HG03558 (cell line): ENCODE measurements around the gene CATSPER4.
A peak's percentile ranks its signal among the peaks of the same experiment; 100 is the strongest.

Experiments used
- ATAC-seq: cut with Tn5 transposase; IDR thresholded peaks from one replicate; pipeline ENCODE4 v1.9.1; 2021; ENCODE audit warnings: moderate number of reproducible peaks; ENCODE audit not compliant: unreplicated experiment; ENCODE audit errors: extremely low read depth

Gene CATSPER4

DNA sequence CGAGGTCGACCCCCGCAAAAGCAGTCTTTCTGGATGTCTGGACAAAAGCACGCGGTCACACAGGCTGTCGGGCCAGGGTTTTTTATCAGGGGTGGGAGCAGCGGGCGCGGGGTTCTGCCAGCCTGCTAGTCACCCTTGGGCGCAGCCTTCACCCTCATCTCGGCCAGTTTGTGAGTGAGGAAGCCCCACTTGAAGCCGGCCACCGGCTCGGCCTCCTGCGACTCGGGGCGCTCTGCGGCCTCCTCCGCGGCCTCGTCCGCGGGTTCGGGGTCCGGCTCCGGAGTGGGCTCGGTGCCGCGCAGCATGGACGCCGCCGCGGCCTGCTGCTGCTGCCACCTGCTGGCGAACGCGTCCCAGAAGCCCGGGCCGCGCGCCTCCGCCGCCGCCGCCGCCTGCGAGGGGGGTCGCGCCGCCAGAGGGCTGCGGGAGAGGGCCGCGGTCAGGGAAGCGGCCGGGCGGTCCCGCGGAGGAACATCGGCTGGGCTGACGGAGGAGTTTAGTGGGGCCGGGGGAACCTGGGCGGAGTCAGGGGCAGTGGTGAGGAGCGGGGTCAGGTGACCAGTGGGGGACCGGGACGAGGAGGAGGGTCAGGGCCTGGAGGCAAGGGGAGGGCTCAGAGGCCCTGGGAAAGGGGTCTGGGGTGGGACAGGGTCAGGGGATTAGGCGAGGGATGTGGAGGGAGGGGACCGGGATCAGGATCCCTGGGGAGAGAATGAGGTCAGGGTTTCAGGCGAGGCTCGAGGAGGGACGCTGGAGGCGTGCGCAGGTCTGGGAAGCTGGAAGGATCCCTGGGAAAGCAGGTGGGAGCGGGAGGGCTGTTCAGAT lies 26.2 kb upstream of the CATSPER4 start:
- no peak for ATAC-seq

- ATAC-seq = no peak
Measured at GRCh38 chr1:26164861-26165842, 25.2 kb upstream of the CATSPER4 start.

DNA sequence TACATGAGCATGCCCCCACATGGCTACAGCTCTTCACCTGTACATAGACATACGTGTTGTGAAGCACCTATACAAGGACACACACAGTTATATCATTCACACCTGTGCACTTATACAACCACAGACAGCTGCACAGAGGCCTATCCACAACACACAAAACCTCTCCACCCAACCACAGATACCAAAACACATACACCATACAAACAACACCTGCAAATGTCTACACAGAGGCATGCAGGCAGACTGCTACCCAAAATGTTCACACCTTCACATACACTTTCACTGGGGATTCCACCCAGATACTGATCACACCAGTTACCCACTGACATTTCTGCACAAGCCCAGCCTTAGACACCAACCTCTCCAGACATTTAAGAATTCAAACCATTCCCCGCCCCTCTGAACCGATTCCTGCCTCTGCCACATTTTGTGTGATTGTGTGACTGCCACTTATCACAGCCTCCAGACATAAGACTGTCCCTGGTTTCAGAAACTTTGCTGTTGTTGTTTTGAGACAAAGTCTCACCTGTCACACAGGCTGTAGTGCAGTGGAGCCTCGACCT lies 23.6 kb upstream of the CATSPER4 start:
- ATAC-seq = no peak

GRCh38 chr1:26168410-26169197 lies 21.8 kb upstream of the CATSPER4 start, which contains the start of gene C1orf232:
C1orf232 (minus strand) TSS chr1:26168963; CDS start chr1:26168499, 464 bp downstream.
- no peak for ATAC-seq

DNA sequence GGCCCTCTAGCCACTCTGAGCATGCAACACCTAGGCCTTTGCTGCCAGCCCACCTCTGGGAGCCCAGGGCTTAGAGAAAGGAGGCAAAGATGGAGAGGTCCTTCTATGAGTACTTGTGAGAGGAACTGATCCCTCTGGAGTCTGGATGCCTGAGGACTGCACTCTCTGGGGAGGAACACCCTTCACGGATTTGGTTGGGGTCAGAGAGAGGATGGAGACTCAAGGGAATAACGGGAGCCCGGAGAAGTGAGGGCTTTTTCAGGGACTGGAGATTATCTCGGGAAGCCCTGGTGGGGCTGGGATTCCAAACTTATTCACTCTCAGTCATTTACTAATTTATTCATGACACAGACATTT lies 21.2 kb upstream of the CATSPER4 start:
- ATAC-seq = no peak

- peak; percentile 68 for ATAC-seq
Measured at GRCh38 chr1:26169669-26170471, 20.5 kb upstream of the CATSPER4 start, which contains the start of gene ZNF593. ZNF593 (plus strand) TSS chr1:26169908; CDS start chr1:26169984, 76 bp downstream.

GRCh38 chr1:26170472-26170821 lies 20.0 kb upstream of the CATSPER4 start:
- no peak for ATAC-seq

DNA sequence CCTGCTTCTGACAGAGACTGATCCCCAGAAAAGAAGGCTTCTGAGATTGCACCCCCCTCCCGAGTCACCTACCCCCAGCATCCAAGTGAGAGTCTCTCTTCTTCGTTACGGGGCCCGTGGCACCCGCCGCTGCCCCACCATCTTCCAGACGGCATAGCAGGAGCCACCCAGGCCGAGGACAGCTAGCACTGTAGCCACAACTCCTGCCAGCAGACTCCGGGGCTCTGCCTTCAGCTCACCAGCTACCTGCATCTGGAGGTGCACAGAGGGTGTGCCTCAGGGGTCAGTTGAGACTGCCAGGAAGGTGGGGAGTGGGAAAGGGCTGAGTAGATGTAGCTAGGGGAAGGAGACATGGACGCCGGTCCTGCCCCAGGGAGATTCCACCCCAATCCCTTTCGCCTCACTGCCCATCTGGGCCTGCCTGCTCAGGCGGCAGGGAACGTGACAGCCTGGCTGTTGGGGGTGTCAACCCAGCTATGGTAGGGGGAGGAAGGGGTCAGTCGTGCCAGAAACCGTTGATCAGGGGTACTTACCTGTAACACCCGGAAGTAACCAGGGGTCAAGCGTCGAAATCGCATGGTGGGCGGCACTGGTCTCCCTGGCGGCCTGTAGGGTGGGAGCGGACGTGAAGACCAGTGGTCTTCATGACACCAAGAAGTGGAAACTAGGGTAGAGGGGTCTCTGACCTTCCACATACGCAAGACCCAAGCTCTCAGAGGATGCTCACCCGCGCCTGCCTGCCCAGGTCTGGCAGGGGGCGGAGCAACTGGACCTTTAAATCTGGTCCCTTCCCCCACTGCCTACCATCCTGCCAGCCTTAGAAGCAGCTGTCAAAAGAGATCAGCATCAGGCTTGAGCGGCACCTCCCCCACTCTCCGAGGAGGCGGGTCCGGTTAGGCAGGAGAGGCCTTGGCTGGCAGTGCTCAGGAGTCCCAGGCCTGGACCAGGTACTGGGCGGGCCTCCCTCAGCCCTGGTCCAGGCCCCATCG lies 19.0 kb upstream of the CATSPER4 start, which contains the start of gene ZNF593OS:
Gene ZNF593OS (minus strand): TSS at position 749 of the 989 bp plus-strand sequence. CDS start 171 bp downstream, at position 578.
- no peak for ATAC-seq

DNA sequence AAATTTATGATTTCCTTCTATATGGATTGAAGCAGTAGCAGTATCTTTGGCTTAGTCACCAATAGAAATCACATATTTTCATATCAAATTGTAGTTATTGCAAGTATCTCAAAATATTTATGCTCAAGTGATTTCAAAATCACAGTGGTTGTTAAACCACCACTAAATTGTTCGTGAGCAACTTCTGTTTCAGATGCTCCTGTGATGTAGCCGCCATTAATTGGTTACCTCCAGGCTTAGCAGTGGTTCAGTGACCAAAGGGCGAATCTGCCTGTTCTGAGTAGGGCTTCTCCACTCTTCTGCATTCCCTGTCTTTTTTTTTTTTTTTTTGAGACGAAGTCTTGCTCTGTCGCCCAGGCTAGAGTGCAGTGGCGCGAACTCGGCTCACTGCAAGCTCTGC lies 15.1 kb upstream of the CATSPER4 start:
- no peak for ATAC-seq

- no peak for ATAC-seq
Measured at GRCh38 chr1:26177182-26177684, 13.2 kb upstream of the CATSPER4 start, which contains the start of gene CNKSR1. CNKSR1 (plus strand) TSS chr1:26177491; CDS start chr1:26177548, 57 bp downstream.

GRCh38 chr1:26180010-26180506 lies 10.3 kb upstream of the CATSPER4 start:
- ATAC-seq = no peak

GRCh38 chr1:26181586-26182382 lies 8.6 kb upstream of the CATSPER4 start:
- ATAC-seq = no peak

DNA sequence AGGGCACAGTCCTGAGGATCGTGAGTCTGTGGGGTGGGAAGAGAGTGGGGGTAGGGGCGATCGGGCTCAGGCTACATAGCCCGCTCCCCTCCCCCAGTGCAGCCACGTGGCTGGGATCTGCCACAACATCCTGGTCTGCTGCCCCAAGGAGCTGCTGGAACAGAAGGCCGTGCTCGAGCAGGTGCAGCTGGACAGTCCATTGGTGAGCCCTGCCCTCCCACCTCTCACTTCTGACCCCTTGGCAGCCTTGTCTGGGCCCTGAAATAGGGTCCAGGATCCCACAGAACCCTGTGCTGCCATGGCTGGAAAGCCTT lies 8.1 kb upstream of the CATSPER4 start:
- ATAC-seq = no peak

DNA sequence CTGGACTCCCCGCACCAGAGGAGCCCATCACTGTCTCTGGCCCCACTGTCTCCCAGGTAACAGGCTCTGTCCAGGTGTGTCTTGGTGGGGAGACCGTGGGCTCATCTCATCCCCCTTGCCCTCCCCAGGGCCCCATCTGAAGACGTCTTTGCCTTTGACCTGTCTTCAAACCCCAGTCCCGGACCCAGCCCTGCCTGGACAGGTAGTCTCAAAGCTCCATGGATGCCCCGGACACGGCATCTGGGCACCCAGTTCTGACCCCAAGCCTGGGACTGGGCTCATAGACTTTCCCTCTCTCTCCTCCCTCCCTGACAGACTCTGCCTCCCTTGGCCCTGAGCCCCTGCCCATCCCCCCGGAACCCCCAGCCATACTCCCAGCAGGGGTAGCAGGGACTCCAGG lies 6.3 kb upstream of the CATSPER4 start:
- ATAC-seq = no peak

GRCh38 chr1:26184883-26185282 lies 5.5 kb upstream of the CATSPER4 start:
- ATAC-seq = no peak

- no peak for ATAC-seq
Measured at GRCh38 chr1:26187882-26188281, 2.5 kb upstream of the CATSPER4 start.

GRCh38 chr1:26188477-26188876 lies 1.9 kb upstream of the CATSPER4 start:
- ATAC-seq = no peak
